Parietal lobe (tissue), 2 donors: Measurements from ENCODE around the gene CPM. TPM values are rescaled to one million over a fixed set of nuclear protein-coding genes. Genes with fewer than 3 reads are reported as not detected.

ENCODE experiments used
- small RNA-seq: library from RNA; depleted of rRNA; stranded (forward); fragments of <200 nt; gene quantifications from one replicate; pipeline ENCODE3, GENCODE V24; 2014; ENCODE audit warnings: low replicate concordance
- total RNA-seq: library from RNA; depleted of rRNA; stranded (reverse); fragments of >200 nt; gene quantifications from one replicate; pipeline ENCODE4 v1.2.3, GENCODE V29; 2014

The CPM gene
- 0.94 TPM for total RNA-seq

DNA sequence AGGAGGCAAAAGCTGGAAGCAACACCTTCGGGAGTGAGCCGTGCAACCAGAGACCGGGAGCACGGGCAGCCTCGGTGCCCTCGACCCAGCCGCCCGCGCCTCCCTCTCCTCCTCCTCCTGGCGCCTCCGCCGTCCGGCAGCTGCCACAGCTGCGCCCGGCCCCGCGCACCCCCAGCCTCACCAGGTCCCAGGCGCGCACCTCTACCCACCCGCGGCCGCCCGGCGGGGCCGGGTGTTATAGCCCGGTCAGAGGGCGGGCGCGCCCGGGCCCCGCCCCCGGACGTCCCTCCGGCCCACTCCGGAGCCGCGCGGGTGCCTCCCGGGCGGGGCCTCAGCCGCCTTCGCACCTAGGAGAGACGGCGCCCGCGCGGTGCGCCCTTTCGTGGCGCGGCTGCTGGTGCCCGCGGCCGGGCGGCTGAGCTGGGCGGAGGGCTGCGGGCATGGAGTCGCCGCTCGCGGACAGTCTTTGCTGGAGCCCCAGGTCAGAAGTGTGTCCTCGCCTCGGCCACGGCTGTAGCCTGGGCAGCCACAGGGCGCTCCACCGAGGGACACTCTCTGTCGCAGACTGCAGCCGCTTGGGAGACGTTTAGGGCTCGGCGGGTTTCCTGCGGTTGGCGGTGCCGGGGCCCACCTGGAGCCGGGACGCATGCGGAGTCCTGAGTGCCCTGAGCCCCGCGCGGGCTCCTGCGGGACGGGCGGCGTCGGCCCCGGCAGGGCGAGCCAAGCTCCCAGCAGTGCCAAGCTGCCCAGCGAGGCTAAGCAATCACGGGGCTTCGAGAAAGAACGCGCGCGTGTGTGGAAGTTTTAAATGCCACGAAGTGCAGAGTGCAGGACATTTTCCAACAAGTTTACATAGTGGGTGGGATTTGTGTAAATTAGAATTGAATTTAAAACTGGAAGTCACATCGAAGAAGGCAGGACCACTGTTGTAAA is at the start of gene CPM:
Gene CPM (minus strand): TSS at position 211 of the 933 bp plus-strand sequence. CDS start 334 bp downstream, outside the sequence.

GRCh38 chr12:68807576-68808387 is 125.2 kb downstream of the CPM start, which contains the start of gene MDM2:
Gene MDM2 (plus strand): TSS chr12:68808177. CDS start chr12:68808478, 301 bp downstream.

Small RNAs within 50 kb of the gene (small RNA-seq; reads per million reads assigned to genes)
- gene AC025423.5 (not detected), gene RNU7-4P (not detected)

Other genes with a start within 250 kb of the CPM start
- gene NUP107, start 246.2 kb downstream of the CPM start, total RNA-seq, result 88.6 TPM
- 18.2 TPM for gene SLC35E3, start 187.0 kb downstream of the CPM start, total RNA-seq
- gene MDM2, start 125.0 kb downstream of the CPM start, total RNA-seq, result 84.2 TPM